Measurements from ENCODE around the gene SCP2D1. TPM values are rescaled to one million over a fixed set of nuclear protein-coding genes. Genes with fewer than 3 reads are reported as not detected.

The SCP2D1 gene
- total RNA-seq, 3 donors from 2014 or later (not counting 1 experiment from before 2014, with no cell fraction given) = not detected

DNA sequence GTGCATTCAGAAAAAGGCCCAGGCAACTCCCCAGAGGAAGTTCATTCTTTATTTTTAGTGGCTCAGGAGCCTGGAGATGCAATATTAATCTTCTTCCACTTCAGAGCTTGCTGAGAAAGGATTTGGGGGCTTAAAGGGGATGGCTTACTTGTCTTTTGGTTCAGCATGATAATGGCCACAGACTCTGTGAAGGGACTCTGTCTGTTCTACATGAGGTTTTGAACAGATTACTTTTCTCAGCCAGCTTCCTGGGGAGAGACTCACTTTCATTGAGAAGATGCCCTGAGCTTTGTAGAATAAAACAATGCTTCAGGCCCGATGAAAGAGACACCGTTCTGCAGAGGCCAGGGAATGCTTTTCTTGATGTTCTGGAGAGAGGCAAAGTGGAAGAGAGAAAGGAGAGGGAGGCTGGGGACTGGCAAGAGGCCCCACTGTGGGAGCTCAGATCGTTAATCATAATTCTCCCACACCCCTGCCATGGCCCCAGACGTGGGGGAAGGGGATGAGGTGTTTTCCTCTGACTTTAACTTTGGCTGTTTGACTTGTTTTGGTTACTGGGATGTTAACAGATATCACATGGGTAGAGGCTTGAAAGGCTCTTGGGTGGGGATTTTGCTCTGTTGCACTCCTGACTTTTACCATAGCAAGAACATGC, 19.1 kb downstream of the SCP2D1 start:
- Mint-ChIP-seq H3K36me3 (no peaks in the 10 kb centered on the region), H3K4me3 (no peak overlapping the region), H3K27ac (no peak overlapping the region), H3K4me1 (no peaks in the 10 kb centered on the region), H3K27me3 (ENCODE audit: low read depth in 2 of 2) (peaks cover 12 to 16% of the 10 kb centered on the region in 2 donors), H3K9me3 (no peaks in the 10 kb centered on the region)
- TF ChIP-seq, protein P1, sequence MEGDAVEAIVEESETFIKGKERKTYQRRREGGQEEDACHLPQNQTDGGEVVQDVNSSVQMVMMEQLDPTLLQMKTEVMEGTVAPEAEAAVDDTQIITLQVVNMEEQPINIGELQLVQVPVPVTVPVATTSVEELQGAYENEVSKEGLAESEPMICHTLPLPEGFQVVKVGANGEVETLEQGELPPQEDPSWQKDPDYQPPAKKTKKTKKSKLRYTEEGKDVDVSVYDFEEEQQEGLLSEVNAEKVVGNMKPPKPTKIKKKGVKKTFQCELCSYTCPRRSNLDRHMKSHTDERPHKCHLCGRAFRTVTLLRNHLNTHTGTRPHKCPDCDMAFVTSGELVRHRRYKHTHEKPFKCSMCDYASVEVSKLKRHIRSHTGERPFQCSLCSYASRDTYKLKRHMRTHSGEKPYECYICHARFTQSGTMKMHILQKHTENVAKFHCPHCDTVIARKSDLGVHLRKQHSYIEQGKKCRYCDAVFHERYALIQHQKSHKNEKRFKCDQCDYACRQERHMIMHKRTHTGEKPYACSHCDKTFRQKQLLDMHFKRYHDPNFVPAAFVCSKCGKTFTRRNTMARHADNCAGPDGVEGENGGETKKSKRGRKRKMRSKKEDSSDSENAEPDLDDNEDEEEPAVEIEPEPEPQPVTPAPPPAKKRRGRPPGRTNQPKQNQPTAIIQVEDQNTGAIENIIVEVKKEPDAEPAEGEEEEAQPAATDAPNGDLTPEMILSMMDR (IDR thresholded peaks at IDR 0.05) = no peak
- DNase-seq (no peak), ATAC-seq (no peak)
- WGBS (ENCODE audit: insufficient coverage) = 76% methylated on average over 2 of the region's 4 CpGs
- intact Hi-C loops (cut with micrococcal nuclease) = no loop called here
- H3K27ac ChIP-seq (ENCODE audit: low read length) = no peak overlapping the region
- H3K36me3 ChIP-seq (ENCODE audit: control insufficient read depth, insufficient read depth, low read length) = no peaks in the 10 kb centered on the region
- H3K4me3 ChIP-seq (ENCODE audit: low read length) = no peak overlapping the region
- no peaks in the 10 kb centered on the region for H3K27me3 ChIP-seq (ENCODE audit: control insufficient read depth, insufficient read depth, low read length)
- no peaks in the 10 kb centered on the region for H3K4me1 ChIP-seq (ENCODE audit: control insufficient read depth, insufficient read depth, low read length)
- H3K9me3 ChIP-seq (ENCODE audit: control insufficient read depth, insufficient read depth, low read length) = no peaks in the 10 kb centered on the region

GRCh38 chr20:18835466-18836256, 22.1 kb downstream of the SCP2D1 start:
- Histone ChIP-seq H3K4me3 (ENCODE audit: low read length) (no peak overlapping the region), H3K27me3 (ENCODE audit: control insufficient read depth, insufficient read depth, low read length) (no peaks in the 10 kb centered on the region), H3K36me3 (ENCODE audit: control insufficient read depth, insufficient read depth, low read length) (no peaks in the 10 kb centered on the region), H3K27ac (ENCODE audit: low read length) (no peak overlapping the region), H3K4me1 (ENCODE audit: control insufficient read depth, insufficient read depth, low read length) (no peaks in the 10 kb centered on the region), H3K9me3 (ENCODE audit: control insufficient read depth, insufficient read depth, low read length) (no peaks in the 10 kb centered on the region)
- Mint-ChIP-seq H3K36me3 (no peaks in the 10 kb centered on the region), H3K27ac (no peak overlapping the region), H3K27me3 (ENCODE audit: low read depth in 2 of 2) (peaks cover 7 to 12% of the 10 kb centered on the region in 2 donors), H3K4me1 (no peaks in the 10 kb centered on the region), H3K9me3 (no peaks in the 10 kb centered on the region), H3K4me3 (no peak overlapping the region)
- intact Hi-C loops (cut with micrococcal nuclease) = no loop called here
- DNase-seq (no peak), ATAC-seq (no peak)
- WGBS (ENCODE audit: insufficient coverage) = 90% methylated on average over 2 of the region's 3 CpGs
- TF ChIP-seq, protein P1 (IDR thresholded peaks at IDR 0.05) = no peak

DNA sequence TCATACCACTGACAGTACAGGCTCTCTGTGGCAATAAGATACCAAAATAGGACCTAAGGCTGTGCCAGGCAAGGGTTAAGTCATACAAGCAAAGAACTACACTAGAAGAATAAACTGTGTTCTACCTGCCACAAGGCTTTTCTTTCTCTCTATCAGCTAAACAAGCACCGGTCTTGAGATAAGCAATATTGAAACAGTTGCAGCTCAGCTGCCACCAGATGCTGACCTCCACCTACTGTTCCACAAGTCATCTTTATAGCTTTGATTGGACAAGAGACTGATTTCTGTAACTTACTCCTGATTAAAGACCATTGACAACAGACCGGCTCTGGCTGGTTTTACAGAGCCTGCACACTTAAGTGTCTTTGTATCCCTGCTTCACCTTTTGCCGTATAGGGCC, 24.1 kb downstream of the SCP2D1 start:
- DNase-seq (no peak), ATAC-seq (no peak)
- intact Hi-C loops (cut with micrococcal nuclease) = no loop called here
- H3K27me3 Mint-ChIP-seq (ENCODE audit: low read depth in 2 of 2) = peaks cover 4 to 5% of the 10 kb centered on the region in 2 donors
- no peaks in the 10 kb centered on the region for H3K4me1 Mint-ChIP-seq
- Histone ChIP-seq H3K36me3 (ENCODE audit: control insufficient read depth, insufficient read depth, low read length) (no peaks in the 10 kb centered on the region), H3K27me3 (ENCODE audit: control insufficient read depth, insufficient read depth, low read length) (no peaks in the 10 kb centered on the region), H3K4me3 (ENCODE audit: low read length) (no peak overlapping the region), H3K4me1 (ENCODE audit: control insufficient read depth, insufficient read depth, low read length) (no peaks in the 10 kb centered on the region), H3K27ac (ENCODE audit: low read length) (no peak overlapping the region), H3K9me3 (ENCODE audit: control insufficient read depth, insufficient read depth, low read length) (no peaks in the 10 kb centered on the region)
- no peak overlapping the region for H3K27ac Mint-ChIP-seq
- H3K36me3 Mint-ChIP-seq = no peaks in the 10 kb centered on the region
- H3K9me3 Mint-ChIP-seq = no peaks in the 10 kb centered on the region
- TF ChIP-seq, protein P1 (IDR thresholded peaks at IDR 0.05) = no peak
- H3K4me3 Mint-ChIP-seq = no peak overlapping the region
- WGBS (ENCODE audit: insufficient coverage) = 90% methylated on average over 3 of the region's 3 CpGs
